ENCODE measurements around the gene PRRX1. TPM values are rescaled to one million over a fixed set of nuclear protein-coding genes. Genes with fewer than 3 reads are reported as not detected.

Gene PRRX1
- total RNA-seq, 1 donor from 2014 or later: 74.7 TPM

DNA sequence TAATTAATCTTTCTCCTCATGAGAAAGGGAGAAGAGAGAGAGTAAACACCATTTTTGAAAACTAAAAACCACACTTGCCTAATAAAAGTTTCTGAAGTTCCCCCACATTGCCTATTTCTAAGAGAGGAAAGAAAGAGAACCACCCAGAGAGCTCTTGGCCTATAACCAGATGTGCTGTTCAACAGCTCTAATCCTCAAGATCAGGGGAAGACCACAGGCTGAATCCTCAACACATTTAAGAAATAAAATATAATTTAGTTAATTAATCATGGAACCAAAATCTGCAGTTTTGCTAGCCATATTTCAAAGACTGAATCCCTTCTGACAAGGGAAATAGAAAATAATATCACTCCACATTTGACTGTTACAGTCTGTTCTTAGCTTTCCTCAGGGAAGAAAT is 11.9 kb downstream of the PRRX1 start:
- no peak for DNase-seq
- Histone ChIP-seq H3K36me3 (no peaks in the 10 kb centered on the region), H3K27ac (replicated peaks) (no peak overlapping the region), H3K4me3 (no peak overlapping the region), H3K27me3 (ENCODE audit: low read depth) (peaks cover 10% of the 10 kb centered on the region), H3K9me3 (replicated peaks) (no peaks in the 10 kb centered on the region), H3K4me1 (peaks cover 60% of the 10 kb centered on the region)
- TF ChIP-seq, protein P1, sequence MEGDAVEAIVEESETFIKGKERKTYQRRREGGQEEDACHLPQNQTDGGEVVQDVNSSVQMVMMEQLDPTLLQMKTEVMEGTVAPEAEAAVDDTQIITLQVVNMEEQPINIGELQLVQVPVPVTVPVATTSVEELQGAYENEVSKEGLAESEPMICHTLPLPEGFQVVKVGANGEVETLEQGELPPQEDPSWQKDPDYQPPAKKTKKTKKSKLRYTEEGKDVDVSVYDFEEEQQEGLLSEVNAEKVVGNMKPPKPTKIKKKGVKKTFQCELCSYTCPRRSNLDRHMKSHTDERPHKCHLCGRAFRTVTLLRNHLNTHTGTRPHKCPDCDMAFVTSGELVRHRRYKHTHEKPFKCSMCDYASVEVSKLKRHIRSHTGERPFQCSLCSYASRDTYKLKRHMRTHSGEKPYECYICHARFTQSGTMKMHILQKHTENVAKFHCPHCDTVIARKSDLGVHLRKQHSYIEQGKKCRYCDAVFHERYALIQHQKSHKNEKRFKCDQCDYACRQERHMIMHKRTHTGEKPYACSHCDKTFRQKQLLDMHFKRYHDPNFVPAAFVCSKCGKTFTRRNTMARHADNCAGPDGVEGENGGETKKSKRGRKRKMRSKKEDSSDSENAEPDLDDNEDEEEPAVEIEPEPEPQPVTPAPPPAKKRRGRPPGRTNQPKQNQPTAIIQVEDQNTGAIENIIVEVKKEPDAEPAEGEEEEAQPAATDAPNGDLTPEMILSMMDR (IDR thresholded peaks at IDR 0.05; ENCODE audit: borderline replicate concordance): no peak
- intact Hi-C loops (cut with micrococcal nuclease): no loop called here

DNA sequence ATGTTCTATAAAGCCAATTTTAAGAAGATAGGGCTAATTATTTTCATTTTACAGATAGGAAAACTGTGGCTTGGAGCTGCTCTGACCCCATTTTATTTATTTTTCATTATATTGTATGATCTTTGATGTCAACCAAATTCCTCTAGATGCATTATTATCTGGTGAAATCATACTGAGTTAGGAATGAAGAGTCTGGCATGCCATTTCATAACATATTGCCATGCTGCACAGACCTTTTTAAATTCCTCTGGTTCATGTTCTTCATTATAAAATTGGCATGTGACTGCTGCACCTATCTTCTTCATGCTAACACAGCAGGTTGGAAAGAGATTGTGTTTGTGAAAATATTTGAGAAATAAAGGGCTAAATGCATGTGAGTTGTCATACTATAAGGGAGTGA is 12.7 kb downstream of the PRRX1 start:
- no peak for DNase-seq
- no peaks in the 10 kb centered on the region for H3K9me3 ChIP-seq (replicated peaks)
- TF ChIP-seq, protein P1 (IDR thresholded peaks at IDR 0.05; ENCODE audit: borderline replicate concordance): no peak
- H3K27ac ChIP-seq (replicated peaks): no peak overlapping the region
- H3K4me3 ChIP-seq: no peak overlapping the region
- intact Hi-C loops (cut with micrococcal nuclease): no loop called here
- peaks cover 60% of the 10 kb centered on the region for H3K4me1 ChIP-seq
- H3K27me3 ChIP-seq (ENCODE audit: low read depth): peaks cover 3% of the 10 kb centered on the region
- H3K36me3 ChIP-seq: no peaks in the 10 kb centered on the region

DNA sequence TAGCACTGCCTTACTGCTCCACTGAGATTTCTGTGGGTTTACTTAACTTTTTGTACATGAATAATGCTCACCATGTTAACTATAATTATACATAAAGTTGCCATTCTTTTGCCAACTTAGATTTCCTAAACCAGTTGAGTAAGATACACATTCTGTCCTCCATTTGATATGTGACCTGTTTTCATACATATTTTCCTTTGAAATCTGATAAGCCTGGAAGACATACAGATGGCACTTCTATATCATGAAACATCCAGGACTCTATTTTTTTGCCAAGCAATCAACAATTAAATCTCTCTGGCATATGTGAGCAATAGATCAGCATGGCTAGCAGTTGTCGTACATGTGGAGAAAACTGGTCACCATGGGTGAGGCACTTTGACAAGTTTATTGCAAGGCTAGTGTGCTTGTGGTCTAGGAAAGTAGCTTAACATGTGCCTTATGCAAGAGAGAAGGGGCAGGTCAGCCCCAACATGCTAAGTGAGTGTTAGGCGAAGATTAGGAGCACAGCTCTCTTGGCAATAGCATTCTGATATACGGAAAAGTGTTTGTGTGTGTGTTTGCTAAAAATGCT is 14.2 kb downstream of the PRRX1 start:
- H3K4me3 ChIP-seq: no peak overlapping the region

DNA sequence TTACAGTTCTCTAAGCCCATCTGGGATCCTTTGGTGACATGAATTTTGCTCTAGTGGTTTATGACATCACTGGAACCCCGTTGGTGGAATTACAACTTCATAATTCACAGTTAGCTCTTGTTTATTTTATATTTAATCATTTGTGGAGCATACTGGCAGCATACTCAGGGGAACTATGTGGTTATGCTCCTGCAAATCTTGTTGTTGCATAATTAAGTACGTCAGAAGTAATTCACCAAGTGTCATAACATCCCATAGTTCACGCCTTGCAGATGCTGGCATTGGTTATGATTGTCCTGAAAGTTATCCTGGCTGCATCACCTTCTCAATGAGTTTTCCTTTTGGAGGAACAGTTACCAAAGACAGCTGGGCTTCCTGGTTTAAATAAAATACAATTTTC is 16.5 kb downstream of the PRRX1 start:
- no peak overlapping the region for H3K4me3 ChIP-seq
- H3K36me3 ChIP-seq: no peaks in the 10 kb centered on the region
- intact Hi-C loops (cut with micrococcal nuclease): no loop called here
- H3K27me3 ChIP-seq (ENCODE audit: low read depth): no peaks in the 10 kb centered on the region
- H3K27ac ChIP-seq (replicated peaks): no peak overlapping the region
- H3K9me3 ChIP-seq (replicated peaks): no peaks in the 10 kb centered on the region
- DNase-seq: no peak
- TF ChIP-seq, protein P1 (IDR thresholded peaks at IDR 0.05; ENCODE audit: borderline replicate concordance): no peak
- peaks cover 59% of the 10 kb centered on the region for H3K4me1 ChIP-seq

More for the DNA sequence above, 14.2 kb downstream of the PRRX1 start:
- Histone ChIP-seq H3K27me3 (ENCODE audit: low read depth) (no peaks in the 10 kb centered on the region), H3K27ac (replicated peaks) (no peak overlapping the region), H3K9me3 (replicated peaks) (no peaks in the 10 kb centered on the region), H3K36me3 (no peaks in the 10 kb centered on the region), H3K4me1 (peaks cover 51% of the 10 kb centered on the region)
- DNase-seq: no peak
- TF ChIP-seq, protein P1 (IDR thresholded peaks at IDR 0.05; ENCODE audit: borderline replicate concordance): no peak
- intact Hi-C loops (cut with micrococcal nuclease): no loop called here

DNA sequence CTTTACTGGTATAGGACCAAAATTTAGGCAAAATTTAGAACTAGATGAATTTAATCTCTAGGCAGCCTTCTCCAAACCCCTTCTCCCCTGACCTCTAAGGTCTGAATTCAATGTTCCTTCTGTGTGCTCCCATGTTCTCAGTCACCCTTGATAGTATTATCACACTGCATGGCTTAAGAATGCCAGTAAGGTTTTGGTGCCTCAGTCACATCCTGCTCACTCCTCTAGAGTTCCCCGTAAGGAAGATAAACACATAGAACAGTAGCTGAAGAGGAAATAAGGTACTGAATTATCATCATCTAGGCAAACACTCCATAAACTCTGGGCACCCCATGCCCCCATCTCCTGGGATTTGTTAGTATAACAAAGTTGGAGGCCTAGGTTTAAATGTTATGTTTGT is 18.2 kb downstream of the PRRX1 start:
- peaks cover 48% of the 10 kb centered on the region for H3K4me1 ChIP-seq
- no peak overlapping the region for H3K4me3 ChIP-seq
- H3K27me3 ChIP-seq (ENCODE audit: low read depth): no peaks in the 10 kb centered on the region
- intact Hi-C loops (cut with micrococcal nuclease): no loop called here
- H3K9me3 ChIP-seq (replicated peaks): no peaks in the 10 kb centered on the region
- no peaks in the 10 kb centered on the region for H3K36me3 ChIP-seq
- TF ChIP-seq, protein P1 (IDR thresholded peaks at IDR 0.05; ENCODE audit: borderline replicate concordance): no peak
- H3K27ac ChIP-seq (replicated peaks): no peak overlapping the region
- no peak for DNase-seq
